GM21447 (cell line): ENCODE data around the gene DUOX2.
"Not testable (repeated sequence)": the region's sequence is repeated elsewhere in the genome, so short reads cannot be mapped to it uniquely, and the experiment has no call there.

Experiments used
- ATAC-seq: cut with Tn5 transposase; IDR thresholded peaks from one replicate; pipeline ENCODE4 v1.9.1; 2021; ENCODE audit not compliant: unreplicated experiment

The DUOX2 gene

GRCh38 chr15:45120081-45120972, 6.4 kb upstream of the DUOX2 start:
- no peak for ATAC-seq

- no peak for ATAC-seq
Observed at GRCh38 chr15:45118996-45119395, 5.0 kb upstream of the DUOX2 start.

- peak; percentile 94 for ATAC-seq
Observed at GRCh38 chr15:45118131-45118588, 4.2 kb upstream of the DUOX2 start.

DNA sequence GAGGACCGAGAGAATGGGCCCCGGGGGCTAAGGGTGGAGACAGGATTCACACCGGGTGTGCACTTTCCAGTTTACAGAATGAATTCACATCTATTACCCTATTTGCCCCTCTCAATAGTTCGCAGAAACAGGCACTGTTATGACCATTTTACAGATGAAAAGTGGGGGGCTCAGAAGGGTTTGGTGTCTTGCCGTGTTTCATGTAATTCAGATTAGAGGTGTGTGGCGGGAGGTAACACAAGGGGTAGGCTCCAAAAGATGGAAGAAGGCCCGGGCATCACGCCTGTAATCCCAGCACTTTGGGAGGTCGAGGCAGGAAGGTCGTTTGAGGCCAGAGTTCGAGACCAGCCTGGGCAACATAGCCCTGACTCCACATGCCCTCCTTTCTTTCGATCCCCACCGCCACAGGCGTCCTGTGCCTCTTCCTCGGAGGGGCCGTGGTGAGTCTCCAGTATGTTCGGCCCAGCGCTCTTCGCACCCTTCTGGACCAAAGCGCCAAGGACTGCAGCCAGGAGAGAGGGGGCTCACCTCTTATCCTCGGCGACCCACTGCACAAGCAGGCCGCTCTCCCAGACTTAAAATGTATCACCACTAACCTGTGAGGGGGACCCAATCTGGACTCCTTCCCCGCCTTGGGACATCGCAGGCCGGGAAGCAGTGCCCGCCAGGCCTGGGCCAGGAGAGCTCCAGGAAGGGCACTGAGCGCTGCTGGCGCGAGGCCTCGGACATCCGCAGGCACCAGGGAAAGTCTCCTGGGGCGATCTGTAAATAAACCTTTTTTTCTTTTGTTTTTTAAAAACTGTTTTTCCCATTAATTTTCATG, 3.5 kb upstream of the DUOX2 start:
- ATAC-seq, result no peak

DNA sequence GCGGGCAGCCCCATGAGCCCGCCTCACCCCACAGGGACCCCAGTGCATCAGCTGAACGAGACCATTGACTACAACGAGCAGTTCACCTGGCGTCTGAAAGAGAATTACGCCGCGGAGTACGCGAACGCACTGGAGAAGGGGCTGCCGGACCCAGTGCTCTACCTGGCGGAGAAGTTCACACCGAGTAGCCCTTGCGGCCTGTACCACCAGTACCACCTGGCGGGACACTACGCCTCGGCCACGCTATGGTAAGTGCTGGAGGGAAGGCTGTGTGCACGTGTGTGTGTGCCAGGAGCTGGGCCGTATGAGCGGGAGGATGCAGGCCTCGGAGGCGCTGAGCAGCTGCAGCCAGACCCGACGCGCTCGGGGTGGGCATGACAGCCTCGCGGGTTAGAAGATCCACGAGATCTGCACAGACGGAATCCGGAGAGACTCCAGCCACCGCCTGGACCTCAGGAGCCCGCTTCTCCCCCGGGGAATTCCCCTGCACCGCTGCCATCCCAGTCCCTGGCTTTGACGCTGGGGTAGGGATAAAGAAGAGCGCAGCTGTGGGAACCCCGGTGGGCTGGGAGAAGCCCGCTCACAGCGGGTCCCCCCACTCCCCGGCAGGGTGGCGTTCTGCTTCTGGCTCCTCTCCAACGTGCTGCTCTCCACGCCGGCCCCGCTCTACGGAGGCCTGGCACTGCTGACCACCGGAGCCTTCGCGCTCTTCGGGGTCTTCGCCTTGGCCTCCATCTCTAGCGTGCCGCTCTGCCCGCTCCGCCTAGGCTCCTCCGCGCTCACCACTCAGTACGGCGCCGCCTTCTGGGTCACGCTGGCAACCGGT, 2.7 kb upstream of the DUOX2 start:
- ATAC-seq, result no peak

GRCh38 chr15:45116006-45116481, 2.1 kb upstream of the DUOX2 start:
- ATAC-seq, result no peak

DNA sequence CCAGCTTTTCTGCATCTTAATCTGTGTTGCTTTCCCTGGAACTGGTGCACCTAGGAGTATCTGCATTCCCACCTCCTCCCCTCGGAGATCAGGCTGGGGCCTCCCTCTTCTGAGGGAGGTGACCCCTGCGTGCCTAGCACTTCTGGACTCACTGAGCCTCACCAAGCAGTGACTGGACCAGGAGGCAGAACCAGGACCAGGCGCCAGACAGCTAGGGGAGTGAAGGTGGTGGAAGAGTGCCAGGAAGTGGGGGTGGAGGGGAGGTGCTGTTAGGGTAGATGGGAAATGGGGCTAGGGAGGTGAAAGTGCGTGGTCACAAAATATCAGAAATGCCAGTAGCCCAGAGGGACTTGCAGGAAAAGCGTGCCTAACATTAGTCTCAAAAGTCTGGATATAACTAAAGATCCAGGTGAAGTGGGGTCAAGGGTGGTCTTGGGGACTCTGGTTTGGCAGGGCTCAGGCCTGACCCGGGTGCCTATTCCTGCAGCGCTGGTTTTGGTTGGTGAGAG, 1.4 kb upstream of the DUOX2 start:
- no peak for ATAC-seq

- no peak for ATAC-seq
Observed at GRCh38 chr15:45114751-45115085, 746 bp upstream of the DUOX2 start.

- ATAC-seq, result no peak
Observed at GRCh38 chr15:45113380-45113990, 487 bp downstream of the DUOX2 start.

DNA sequence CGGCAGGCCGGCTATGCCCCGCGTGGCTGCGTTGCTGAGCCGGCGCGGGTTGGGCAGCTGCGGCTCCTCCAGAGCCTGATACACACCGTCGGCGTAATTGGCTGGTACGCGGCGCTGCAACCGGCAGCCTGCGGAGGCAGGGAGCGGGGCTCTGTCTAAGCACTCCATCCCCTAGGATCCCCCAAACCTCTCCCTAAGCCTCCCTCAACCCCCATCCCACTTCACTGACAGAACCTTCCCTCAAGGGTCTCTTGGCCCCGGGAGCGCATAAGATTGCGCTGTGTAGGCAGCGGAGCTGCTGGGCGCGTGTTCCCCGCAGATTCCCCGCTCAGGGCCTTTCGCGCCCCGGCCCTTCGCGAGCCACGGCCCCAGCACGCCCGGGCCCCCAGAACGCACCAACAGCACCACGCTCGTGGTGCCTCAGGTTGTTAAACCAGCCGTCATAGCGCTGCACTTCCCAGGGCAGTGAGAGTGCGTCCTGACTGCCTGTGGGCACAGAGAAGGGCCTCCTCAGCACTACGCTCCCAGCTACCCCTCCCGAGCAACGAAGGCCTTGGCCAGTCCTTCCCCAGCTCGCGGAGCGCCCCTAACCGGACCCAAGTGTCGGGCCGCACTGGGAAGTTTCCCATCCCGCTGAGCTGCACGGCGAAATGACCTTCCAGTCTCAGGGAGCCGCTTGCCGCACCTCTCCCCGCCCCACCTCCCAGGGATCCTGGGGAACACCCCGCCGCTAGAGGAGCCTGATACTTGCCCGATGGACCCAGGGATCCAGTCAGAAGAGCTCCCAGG, 1.2 kb downstream of the DUOX2 start:
- ATAC-seq, result no peak

GRCh38 chr15:45112143-45112590, 1.8 kb downstream of the DUOX2 start:
- ATAC-seq, result no peak

DNA sequence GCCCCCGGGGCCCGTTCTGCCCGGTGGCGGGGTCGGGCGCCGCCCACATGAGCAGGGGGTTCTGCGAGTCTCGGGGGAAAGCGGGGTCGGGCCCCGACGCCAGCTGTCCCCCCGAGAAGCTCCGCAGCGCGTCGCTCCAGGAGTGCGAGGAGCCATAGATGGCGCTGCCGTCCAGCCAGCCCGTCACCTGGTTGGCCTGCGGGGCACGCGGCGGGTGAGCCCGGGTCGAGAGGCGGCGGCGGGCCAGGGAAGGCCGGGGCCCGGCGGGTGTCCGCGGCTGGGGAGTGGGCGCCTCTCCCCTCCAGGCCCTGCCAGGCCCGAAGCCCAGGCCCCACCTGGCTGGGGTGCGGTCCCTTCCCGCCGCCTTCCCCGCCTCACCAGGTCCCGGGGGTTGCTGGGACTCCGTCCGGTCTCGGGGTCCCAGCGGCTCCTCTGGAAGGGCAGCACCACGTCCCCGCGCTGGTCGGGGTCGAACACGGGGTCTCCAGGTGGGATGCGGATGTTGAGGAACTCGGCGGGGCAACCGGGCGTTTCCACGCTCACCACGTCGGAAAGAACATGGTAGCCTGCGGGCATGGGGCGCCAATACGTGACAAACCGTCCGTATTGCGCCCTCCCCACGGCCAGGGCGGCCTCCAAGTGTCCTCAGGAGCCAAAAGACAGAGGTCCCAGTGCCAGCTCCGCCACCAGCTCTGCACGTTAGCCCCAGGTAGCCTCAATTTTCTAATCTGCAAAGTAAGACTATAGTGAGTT, 2.4 kb downstream of the DUOX2 start:
- no peak for ATAC-seq

- ATAC-seq, result no peak
Observed at GRCh38 chr15:45110256-45110820, 3.6 kb downstream of the DUOX2 start.

DNA sequence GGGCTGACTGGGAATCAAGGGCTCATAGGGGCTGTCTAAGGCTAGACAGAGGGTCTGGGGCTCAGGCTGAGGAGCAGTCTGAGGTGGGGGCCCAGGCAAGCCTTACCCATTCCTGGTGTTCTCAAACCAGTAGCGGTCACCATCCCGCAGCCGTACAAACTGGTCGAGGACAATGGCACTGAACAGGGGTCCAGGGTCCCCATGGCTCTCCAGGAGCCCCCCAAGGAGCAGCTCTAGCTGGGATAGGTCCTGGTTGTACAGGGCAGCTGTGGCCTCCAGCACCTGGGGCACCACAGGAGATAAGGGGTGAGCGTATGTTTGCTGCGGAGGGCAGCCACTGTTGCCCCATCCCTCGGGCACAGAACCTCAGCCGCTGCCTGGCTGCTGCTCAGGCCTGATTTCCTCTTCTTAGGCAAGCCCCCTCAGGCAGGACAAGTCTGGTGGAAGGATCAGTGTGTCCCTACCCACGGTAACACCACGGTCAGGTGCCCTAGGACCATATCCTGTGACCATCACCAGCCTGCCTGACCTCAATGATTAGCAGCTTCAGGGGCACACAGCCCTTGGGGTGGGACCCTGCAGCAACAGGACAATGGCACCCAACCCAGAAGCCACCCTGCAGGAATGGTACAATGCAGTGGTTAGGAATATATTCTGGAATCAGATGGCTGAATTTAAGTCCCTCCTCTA, 5.9 kb downstream of the DUOX2 start:
- ATAC-seq, result no peak

DNA sequence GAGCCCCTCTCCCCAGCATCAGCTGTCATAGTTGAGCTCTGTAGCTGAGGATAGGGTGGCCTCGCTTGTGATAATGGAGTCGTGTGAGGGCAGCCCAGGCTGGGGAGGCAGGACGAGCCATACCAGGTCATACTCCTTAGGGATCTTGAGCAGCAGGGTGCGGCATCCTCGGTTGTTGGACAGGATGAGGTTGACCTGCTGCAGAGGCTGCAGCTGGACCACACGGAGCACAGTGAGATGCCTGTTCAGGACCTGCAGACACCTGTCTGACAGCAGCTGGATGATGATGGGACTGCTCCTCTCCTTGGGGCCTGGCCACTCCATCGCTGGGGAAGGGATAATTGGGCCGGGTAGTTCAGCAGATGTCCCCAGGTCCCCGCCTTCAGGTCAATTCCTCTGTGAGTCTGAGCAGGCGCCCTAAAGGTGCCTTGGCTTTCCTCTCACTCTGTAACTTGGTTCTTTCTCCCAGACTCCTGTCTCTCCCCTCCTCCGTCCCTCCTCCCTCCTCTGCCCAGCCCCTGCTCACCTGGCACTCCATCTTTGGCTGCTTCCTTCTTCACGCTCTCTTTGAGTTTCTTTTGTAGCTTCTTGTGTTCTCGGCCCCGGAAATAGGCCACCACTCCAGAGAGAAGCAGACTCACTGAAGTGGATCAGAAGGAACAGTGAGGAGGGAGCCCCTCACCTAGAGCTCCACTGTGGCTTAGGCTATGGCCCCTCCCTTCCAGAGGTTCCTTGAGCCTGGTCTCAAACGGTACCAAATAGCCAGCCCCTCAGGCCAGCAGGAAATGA, 7.8 kb downstream of the DUOX2 start:
- no peak for ATAC-seq

DNA sequence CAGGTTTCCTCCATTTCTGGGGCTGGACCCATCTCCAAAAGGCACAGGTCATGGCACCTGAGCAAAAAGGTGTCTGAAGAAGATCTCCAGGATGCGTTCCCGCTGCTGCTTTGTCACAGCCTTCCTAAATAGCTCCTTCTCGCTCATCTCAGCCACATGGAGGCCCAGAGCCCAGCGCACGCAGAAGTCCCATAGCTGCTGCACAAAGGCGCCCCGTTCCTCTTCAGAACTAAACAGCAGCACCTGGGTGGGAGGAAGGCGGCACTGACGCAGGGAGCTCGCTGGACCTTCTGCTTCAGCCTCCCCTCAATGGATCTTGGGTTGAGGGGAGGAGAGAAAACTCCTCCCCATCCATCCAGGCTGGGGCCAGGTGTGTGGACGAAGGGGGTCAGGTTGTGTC, 8.4 kb downstream of the DUOX2 start:
- no peak for ATAC-seq

DNA sequence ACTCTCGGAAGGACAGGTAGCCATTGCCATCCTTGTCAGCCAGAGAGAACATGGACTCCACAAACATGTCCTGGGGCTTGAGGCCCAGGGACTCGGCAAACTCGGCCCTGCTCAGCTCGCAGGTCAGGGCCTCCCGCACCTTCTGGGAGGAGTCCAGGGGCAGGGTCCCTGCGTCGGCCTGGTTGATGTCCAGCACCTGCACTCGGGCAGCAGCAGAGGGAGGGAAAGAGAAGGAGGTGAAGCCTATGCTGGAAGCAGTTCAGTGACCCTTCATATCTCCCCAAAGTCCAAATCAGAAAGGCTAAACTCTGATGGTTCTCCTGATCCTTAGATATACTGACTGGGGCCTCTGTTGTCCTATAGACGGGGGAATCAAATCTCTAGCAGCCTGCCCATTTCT, 9.8 kb downstream of the DUOX2 start:
- ATAC-seq, result not testable (repeated sequence)
